ENCODE measurements around the gene LPP.

Gene LPP

GRCh38 chr3:188796122-188796631 is 642.2 kb downstream of the LPP start:
- TF ChIP-seq CTCF (IDR thresholded peaks at IDR 0.05; ENCODE audit: control insufficient read depth, insufficient read depth, low read depth, low read length, missing control alignments), result no peak
- H3K4me3 ChIP-seq (ENCODE audit: control insufficient read depth, low read depth, low read length), result no peak overlapping the region
- peak; percentile 95 for DNase-seq (ENCODE audit: low read depth)

GRCh38 chr3:188797045-188797444 is 643.1 kb downstream of the LPP start:
- no peak for TF ChIP-seq CTCF (IDR thresholded peaks at IDR 0.05; ENCODE audit: control insufficient read depth, insufficient read depth, low read depth, low read length, missing control alignments)
- no peak for DNase-seq (ENCODE audit: low read depth)
- H3K4me3 ChIP-seq (ENCODE audit: control insufficient read depth, low read depth, low read length), result no peak overlapping the region

GRCh38 chr3:188798556-188799145 is 644.7 kb downstream of the LPP start:
- H3K4me3 ChIP-seq (ENCODE audit: control insufficient read depth, low read depth, low read length), result no peak overlapping the region
- no peak for TF ChIP-seq CTCF (IDR thresholded peaks at IDR 0.05; ENCODE audit: control insufficient read depth, insufficient read depth, low read depth, low read length, missing control alignments)
- no peak for DNase-seq (ENCODE audit: low read depth)

GRCh38 chr3:188801393-188801792 is 647.4 kb downstream of the LPP start:
- no peak for TF ChIP-seq CTCF (IDR thresholded peaks at IDR 0.05; ENCODE audit: control insufficient read depth, insufficient read depth, low read depth, low read length, missing control alignments)

GRCh38 chr3:188802645-188803044 is 648.7 kb downstream of the LPP start:
- no peak for TF ChIP-seq CTCF (IDR thresholded peaks at IDR 0.05; ENCODE audit: control insufficient read depth, insufficient read depth, low read depth, low read length, missing control alignments)
- no peak overlapping the region for H3K4me3 ChIP-seq (ENCODE audit: control insufficient read depth, low read depth, low read length)
- no peak for DNase-seq (ENCODE audit: low read depth)

More at GRCh38 chr3:188801393-188801792, 647.4 kb downstream of the LPP start:
- H3K4me3 ChIP-seq (ENCODE audit: control insufficient read depth, low read depth, low read length), result no peak overlapping the region
- DNase-seq (ENCODE audit: low read depth), result no peak

- TF ChIP-seq CTCF (IDR thresholded peaks at IDR 0.05; ENCODE audit: control insufficient read depth, insufficient read depth, low read depth, low read length, missing control alignments), result no peak
- H3K4me3 ChIP-seq (ENCODE audit: control insufficient read depth, low read depth, low read length), result no peak overlapping the region
- DNase-seq (ENCODE audit: low read depth), result no peak
These were observed 653.0 kb downstream of the LPP start for GRCh38 chr3:188807006-188807405.

Measured in AG09309 (cell line).